ENCODE measurements around the gene DCANP1. TPM values are rescaled to one million over a fixed set of nuclear protein-coding genes. Genes with fewer than 3 reads are reported as not detected.

DCANP1 gene
- total and polyA plus RNA-seq, 2 of the 13 experiments (the other 11 are each of a cell fraction or from before 2014, with no cell fraction given), result not detected

GRCh38 chr5:135466178-135467050, 19.3 kb upstream of the DCANP1 start (continued):
- TF ChIP-seq PRDM10 (CRISPR knock-in tag; IDR thresholded peaks at IDR 0.05; ENCODE audit: low read depth) (0 out of 2 replicates have a peak, but pooled peaks have one; percentile 40), SPEN (CRISPR knock-in tag; IDR thresholded peaks at IDR 0.05; ENCODE audit: low read depth) (no peak), RXRA (CRISPR knock-in tag; IDR thresholded peaks at IDR 0.05) (peak; percentile 29; the same call in 1 of the 2 replicates), SIX4 (CRISPR knock-in tag; IDR thresholded peaks at IDR 0.05) (no peak), HMGXB4 (CRISPR knock-in tag; IDR thresholded peaks at IDR 0.05; ENCODE audit: borderline replicate concordance in 1 of 2, low read depth in 1 of 2) (peak; percentile 57; a peak in 2 of 4 replicates), RAD21 (CRISPR knock-in tag; IDR thresholded peaks at IDR 0.05) (peak; percentile 98), THYN1 (CRISPR knock-in tag; IDR thresholded peaks at IDR 0.05; ENCODE audit: borderline replicate concordance, low read depth) (no peak)

Data from HepG2 (cell line).